A549 treated with GW870086 at 1 μM for 4 hours (cell line): ENCODE results near the gene RAP1B. TPM values are rescaled to one million over a fixed set of nuclear protein-coding genes. Genes with fewer than 3 reads are reported as not detected.

Source experiments
- total RNA-seq: library from RNA; stranded (reverse); fragments of 200-300 nt; extraction: Qiagen RNA extraction; gene quantifications from 5 replicates; pipeline ENCODE4 v1.2.3, GENCODE V29; 2022; ENCODE audit warnings: low read depth

Gene RAP1B
- total RNA-seq = 166 to 211 TPM (median 185 TPM) in 5 replicates

DNA sequence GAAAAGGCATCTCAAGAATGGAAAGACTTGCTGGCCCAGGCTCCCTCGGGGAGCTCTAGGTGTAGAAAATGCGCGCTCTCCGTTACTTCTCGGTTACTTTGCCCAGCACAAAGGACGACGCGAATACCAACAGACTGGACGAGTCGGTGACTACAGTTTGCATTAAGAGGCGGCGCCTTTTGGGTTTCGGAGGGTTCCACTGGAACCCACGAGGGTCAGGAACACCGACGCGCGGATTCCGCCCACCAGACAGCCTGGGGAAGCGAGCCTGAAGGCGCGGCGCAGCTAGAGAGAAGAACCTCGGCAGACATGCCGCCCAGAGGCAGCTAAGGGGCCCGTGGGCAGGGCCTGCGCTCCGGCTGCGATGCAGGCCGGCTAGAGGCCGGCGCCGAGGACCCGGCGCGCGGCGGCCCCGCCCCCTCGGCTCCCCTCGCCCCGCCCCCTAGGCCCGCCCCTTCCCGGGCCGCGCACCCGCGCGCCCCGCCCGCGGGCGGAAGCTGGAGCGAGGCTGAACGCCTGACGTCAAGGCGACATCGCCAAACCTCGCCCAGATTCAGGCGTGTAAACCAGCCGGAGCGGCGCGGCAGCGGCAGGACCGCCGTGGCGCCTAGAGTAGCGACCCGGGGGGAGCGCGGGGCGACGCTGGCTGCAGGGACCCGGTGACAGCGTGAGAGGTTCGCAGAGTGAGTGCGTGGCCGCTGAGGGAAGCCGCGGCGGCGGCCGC is at the start of gene RAP1B:
TSS of gene RAP1B (plus strand) at position 530 of the 724 bp plus-strand sequence. CDS start 37,826 bp downstream, outside the sequence.

DNA sequence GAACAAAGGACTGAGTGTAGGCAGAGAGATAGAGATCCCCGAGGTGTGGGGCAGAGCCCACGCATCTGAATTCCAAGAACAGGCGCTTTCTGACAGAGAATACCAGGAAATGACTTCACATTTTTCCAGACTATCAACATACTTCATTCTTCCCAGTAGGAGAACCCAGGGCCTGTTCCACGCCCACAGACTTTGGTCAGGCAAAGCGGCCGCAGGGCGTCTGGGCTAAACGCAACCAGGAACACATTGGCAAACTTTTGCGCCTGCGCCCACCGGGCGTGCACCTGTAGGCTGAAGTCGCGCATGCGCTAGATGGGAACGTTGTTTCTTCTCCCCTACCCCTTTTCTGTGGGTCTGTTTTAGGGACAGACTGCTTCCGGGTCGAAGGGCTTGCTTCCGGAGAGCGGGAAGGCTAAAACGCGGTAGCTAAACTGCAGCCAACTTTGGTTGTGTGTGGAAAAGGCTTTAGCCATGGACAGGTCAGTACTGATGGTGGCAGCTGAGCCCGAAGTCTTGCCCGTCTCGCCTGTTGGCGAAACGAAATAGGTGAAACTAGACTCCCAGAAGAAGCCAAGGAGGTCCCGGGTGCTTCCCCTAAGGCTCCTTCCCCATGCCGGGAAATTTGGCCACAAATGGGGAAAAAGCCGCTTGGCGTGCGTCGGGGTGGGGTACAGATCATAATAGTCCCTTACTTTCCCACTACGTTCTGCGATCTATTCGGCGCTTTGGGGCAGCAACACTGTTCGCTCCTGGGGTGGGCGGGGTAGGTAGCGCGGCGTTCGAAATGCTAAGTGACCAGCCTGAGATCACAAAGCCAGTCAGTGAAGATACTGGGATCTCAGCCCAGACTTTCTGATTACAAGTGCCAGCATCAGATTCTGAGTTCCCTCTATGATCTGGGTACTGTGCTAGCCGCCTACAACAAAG is 76.2 kb downstream of the RAP1B start, which contains the start of gene NUP107:
TSS of gene NUP107 (plus strand) at position 384 of the 927 bp plus-strand sequence. CDS start at position 472, 88 bp downstream.

Other genes with a start within 250 kb of the RAP1B start
- 56.0 to 73.2 TPM (median 65.5 TPM) in 5 replicates for gene NUP107, start 76.1 kb downstream of the RAP1B start, total RNA-seq
- gene SLC35E3, start 135.3 kb downstream of the RAP1B start, total RNA-seq = 10.2 to 18.2 TPM (median 15.5 TPM) in 5 replicates
- gene MDM2, start 197.3 kb downstream of the RAP1B start, total RNA-seq = 44.4 to 65.0 TPM (median 61.7 TPM) in 5 replicates